A673 (cell line): ENCODE results near the gene PRR15. TPM values are rescaled to one million over a fixed set of nuclear protein-coding genes. Genes with fewer than 3 reads are reported as not detected.

Experiments used
- BruUV-seq: library from RNA; stranded (reverse); fragments of 400-500 nt; replicated peaks from 2 replicates; lab custom pipeline; 2021; lab: Mats Ljungman, UMichigan
- CTCF ChIA-PET: fragments of 300-600 bp; sonication (Branson Sonifier 250); formaldehyde crosslinking; loops from one replicate; lab custom pipeline; 2022; ENCODE audit warnings: antibody characterized with exemption; lab: Charles Lee
- POLR2A ChIA-PET: fragments of 300-600 bp; sonication (Branson Sonifier 250); formaldehyde crosslinking; loops from one replicate; lab custom pipeline; 2022; ENCODE audit warnings: antibody characterized with exemption; ENCODE audit not compliant: low non-redundant PET; lab: Charles Lee
- DNase-seq: peaks from one replicate; pipeline ENCODE4 v3.0.0-alpha.2; 2015; ENCODE audit warnings: low spot score
- H3K27ac ChIP-seq: fragments of 200-600 bp; sonication (generic); 2 replicates; pipeline ENCODE4 v1.5.1; 2016; ENCODE audit warnings: mixed run types, low read depth, mild to moderate bottlenecking, mixed read lengths, antibody characterized with exemption, low read length; ENCODE audit not compliant: poor library complexity, severe bottlenecking
- H3K27me3 ChIP-seq: fragments of 200-600 bp; sonication (generic); replicated peaks from 2 replicates; pipeline ENCODE4 v1.6.1; 2017; ENCODE audit warnings: mixed run types, low read depth, mild to moderate bottlenecking, mixed read lengths, antibody characterized with exemption, low read length; ENCODE audit not compliant: insufficient read depth, poor library complexity
- H3K36me3 ChIP-seq: fragments of 200-600 bp; sonication (generic); 2 replicates; pipeline ENCODE4 v1.6.1; 2016; ENCODE audit warnings: mixed run types, mild to moderate bottlenecking, mixed read lengths, antibody characterized with exemption, low read length; ENCODE audit not compliant: insufficient read depth, poor library complexity, severe bottlenecking
- H3K4me1 ChIP-seq: fragments of 200-600 bp; sonication (generic); 2 replicates; pipeline ENCODE4 v1.6.1; 2017; ENCODE audit warnings: mixed run types, mild to moderate bottlenecking, mixed read lengths, antibody characterized with exemption, low read length; ENCODE audit not compliant: insufficient read depth, poor library complexity, severe bottlenecking
- H3K4me3 ChIP-seq: fragments of 200-600 bp; sonication (generic); 2 replicates; pipeline ENCODE4 v1.5.1; 2016; ENCODE audit warnings: low read depth, mixed run types, mild to moderate bottlenecking, mixed read lengths, low read length; ENCODE audit not compliant: poor library complexity, severe bottlenecking
- H3K9me3 ChIP-seq: fragments of 200-600 bp; sonication (generic); 2 replicates; pipeline ENCODE4 v1.6.1; 2016; ENCODE audit warnings: mixed run types, low read depth, mild to moderate bottlenecking, mixed read lengths, antibody characterized with exemption, low read length; ENCODE audit not compliant: poor library complexity, severe bottlenecking
- EZH2 ChIP-seq: fragments of 200-600 bp; sonication (generic); IDR thresholded peaks from 2 replicates; pipeline ENCODE4 v1.6.1; 2017; ENCODE audit warnings: borderline replicate concordance, low read depth, mild to moderate bottlenecking, mixed read lengths, antibody characterized with exemption, low read length; ENCODE audit not compliant: poor library complexity, severe bottlenecking
- intact Hi-C: fragments of 100-400 bp; cut with micrococcal nuclease; formaldehyde crosslinking; loops from one replicate; pipeline ENCODE4 v1.10.0; 2022; ENCODE audit not compliant: unreplicated experiment
- total RNA-seq: library from RNA; stranded (reverse); gene quantifications from 2 replicates; pipeline ENCODE4 v1.2.3, GENCODE V29; 2021
- TF ChIP-seq, protein P1 (sequence below): fragments of 300-800, 200-600 bp; sonication (generic); conservative IDR thresholded peaks from 2 replicates; pipeline ENCODE4 v1.5.1; 2017; ENCODE audit warnings: low read depth, mild to moderate bottlenecking, antibody characterized with exemption, low read length, moderate library complexity, mixed read lengths

The PRR15 gene
- total RNA-seq, 1 experiment from 2014 or later: 0.17 TPM

DNA sequence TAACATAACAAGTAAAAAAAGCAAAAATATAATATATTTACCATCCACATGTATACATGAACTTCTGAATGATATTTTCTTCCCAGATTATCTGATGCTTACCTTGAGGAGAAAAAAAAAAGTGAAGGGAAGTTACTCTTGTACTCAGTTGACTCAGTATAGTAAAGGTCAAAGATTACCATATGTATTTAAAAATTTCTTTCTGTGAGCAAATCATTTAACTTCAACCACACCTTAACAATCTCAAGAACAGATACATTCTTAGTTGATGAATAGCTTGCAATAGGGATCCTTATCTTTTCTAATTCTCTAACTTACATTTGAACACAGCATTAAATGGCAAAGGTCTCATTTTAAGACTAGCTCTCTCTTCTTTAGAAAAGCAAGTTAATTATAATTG, 29.8 kb downstream of the PRR15 start:
- POLR2A ChIA-PET: no interaction called here
- Histone ChIP-seq H3K9me3 (no peaks in the 10 kb centered on the region), H3K27me3 (peaks cover 8% of the 10 kb centered on the region), H3K27ac (no peak overlapping the region), H3K4me3 (no peak overlapping the region), H3K4me1 (no peaks in the 10 kb centered on the region), H3K36me3 (no peaks in the 10 kb centered on the region)
- intact Hi-C loops: no loop called here
- no peak for TF ChIP-seq EZH2
- TF ChIP-seq, protein P1, sequence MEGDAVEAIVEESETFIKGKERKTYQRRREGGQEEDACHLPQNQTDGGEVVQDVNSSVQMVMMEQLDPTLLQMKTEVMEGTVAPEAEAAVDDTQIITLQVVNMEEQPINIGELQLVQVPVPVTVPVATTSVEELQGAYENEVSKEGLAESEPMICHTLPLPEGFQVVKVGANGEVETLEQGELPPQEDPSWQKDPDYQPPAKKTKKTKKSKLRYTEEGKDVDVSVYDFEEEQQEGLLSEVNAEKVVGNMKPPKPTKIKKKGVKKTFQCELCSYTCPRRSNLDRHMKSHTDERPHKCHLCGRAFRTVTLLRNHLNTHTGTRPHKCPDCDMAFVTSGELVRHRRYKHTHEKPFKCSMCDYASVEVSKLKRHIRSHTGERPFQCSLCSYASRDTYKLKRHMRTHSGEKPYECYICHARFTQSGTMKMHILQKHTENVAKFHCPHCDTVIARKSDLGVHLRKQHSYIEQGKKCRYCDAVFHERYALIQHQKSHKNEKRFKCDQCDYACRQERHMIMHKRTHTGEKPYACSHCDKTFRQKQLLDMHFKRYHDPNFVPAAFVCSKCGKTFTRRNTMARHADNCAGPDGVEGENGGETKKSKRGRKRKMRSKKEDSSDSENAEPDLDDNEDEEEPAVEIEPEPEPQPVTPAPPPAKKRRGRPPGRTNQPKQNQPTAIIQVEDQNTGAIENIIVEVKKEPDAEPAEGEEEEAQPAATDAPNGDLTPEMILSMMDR: no peak
- DNase-seq: no peak
- CTCF ChIA-PET: no interaction called here
- BruUV-seq: no TSS peak

DNA sequence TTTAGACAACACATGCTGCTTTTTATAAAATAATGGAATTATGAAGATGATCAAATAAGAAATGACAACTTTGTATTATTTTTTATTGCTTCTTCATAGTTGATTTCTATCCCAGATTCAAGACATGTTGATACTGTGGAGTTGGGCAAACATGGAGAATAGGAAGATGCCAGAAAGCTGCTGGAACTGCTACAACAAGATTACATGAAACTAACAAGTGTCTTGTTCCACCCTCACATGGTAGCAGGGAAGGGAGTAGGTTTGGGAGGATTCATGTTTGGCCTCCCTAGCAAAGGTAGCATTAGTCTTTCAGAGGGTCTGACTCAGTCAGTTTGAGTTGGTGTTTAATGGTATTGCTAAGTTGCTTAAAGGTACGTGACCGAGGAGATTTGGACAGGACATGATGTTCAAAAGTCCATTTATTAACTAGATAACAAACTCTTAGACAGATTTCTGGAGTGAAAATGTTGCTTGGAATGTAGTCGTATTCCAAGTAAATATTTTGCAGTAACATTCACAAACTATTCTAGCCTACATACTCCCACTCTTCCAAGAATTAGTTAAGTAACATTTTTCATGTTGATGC, 33.1 kb downstream of the PRR15 start:
- TF ChIP-seq EZH2: no peak
- TF ChIP-seq, protein P1: no peak
- intact Hi-C loops: loop anchor here (5.0 kb wide), 1 partner anchor 899 kb away; no protein-coding TSS in a partner anchor
- DNase-seq: no peak
- H3K4me1 ChIP-seq: no peaks in the 10 kb centered on the region
- CTCF ChIA-PET: no interaction called here
- POLR2A ChIA-PET: no interaction called here
- no peaks in the 10 kb centered on the region for H3K9me3 ChIP-seq
- BruUV-seq: no TSS peak
- H3K4me3 ChIP-seq: no peak overlapping the region
- H3K36me3 ChIP-seq: no peaks in the 10 kb centered on the region
- no peak overlapping the region for H3K27ac ChIP-seq
- peaks cover 4% of the 10 kb centered on the region for H3K27me3 ChIP-seq

DNA sequence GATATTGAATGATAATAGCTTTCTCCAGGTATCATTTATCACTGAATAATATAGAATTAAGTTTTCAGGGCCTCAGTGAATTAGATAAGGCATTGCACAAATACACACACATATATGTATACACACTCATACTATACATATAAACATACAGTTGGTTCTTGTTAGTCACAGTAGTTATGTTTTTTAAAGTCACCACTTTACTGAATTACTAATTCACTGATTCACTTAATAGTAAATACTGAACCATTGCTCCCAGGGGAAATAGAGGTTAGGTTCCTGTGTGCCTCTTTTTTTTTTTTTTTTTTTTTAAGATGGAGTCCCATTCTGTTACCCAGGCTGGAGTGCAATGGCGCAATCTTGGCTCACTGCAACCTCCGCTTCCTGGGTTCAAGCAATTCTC, 33.6 kb downstream of the PRR15 start:
- Histone ChIP-seq H3K4me3 (no peak overlapping the region), H3K4me1 (no peaks in the 10 kb centered on the region), H3K27me3 (no peaks in the 10 kb centered on the region), H3K27ac (no peak overlapping the region), H3K9me3 (no peaks in the 10 kb centered on the region), H3K36me3 (no peaks in the 10 kb centered on the region)
- BruUV-seq: no TSS peak
- TF ChIP-seq, protein P1: no peak
- TF ChIP-seq EZH2: no peak
- ChIA-PET CTCF (no interaction called here), POLR2A (no interaction called here)
- intact Hi-C loops: loop anchor here (5.0 kb wide), 1 partner anchor 900 kb away; no protein-coding TSS in a partner anchor
- no peak for DNase-seq
